ENCODE data around the gene MLIP. TPM values are rescaled to one million over a fixed set of nuclear protein-coding genes. Genes with fewer than 3 reads are reported as not detected.

Gene MLIP
- total and polyA plus RNA-seq, 2 of the 13 experiments (the other 11 are each of a cell fraction or from before 2014, with no cell fraction given): 0.08 to 0.33 TPM

- no TSS peak for BruUV-seq (replicated peaks)
- no peak overlapping the region for H2AFZ ChIP-seq (ENCODE audit: low read length)
- no peak for DNase-seq (ENCODE audit: low spot score)
- no peaks in the 10 kb centered on the region for H3K36me3 ChIP-seq (replicated peaks in 1 of 2; ENCODE audit: control insufficient read depth in 1 of 2, insufficient read depth in 2 of 2, low read length in 2 of 2)
- H3K27me3 ChIP-seq (ENCODE audit: control insufficient read depth in 1 of 2, insufficient read depth in 2 of 2, low read length in 2 of 2): no peaks in the 10 kb centered on the region
- POLR2A ChIA-PET: no interaction called here
- no peaks in the 10 kb centered on the region for H3K79me2 ChIP-seq (ENCODE audit: insufficient read depth, low read length)
- no peak for FAIRE-seq
- H3K9me3 ChIP-seq (ENCODE audit: low read length): no peaks in the 10 kb centered on the region
- TF ChIP-seq ZGPAT (CRISPR knock-in tag; IDR thresholded peaks at IDR 0.05) (no peak), ZNF589 (CRISPR knock-in tag; conservative IDR thresholded peaks at IDR 0.05) (no peak), SAP130 (CRISPR knock-in tag; IDR thresholded peaks at IDR 0.05; ENCODE audit: low read depth) (no peak), ZNF367 (CRISPR knock-in tag; IDR thresholded peaks at IDR 0.05; ENCODE audit: borderline replicate concordance) (no peak), MAFK (conservative IDR thresholded peaks at IDR 0.05 in 1 of 2, IDR thresholded peaks at IDR 0.05 in 1 of 2; ENCODE audit: low read length in 2 of 2) (no peak), SIX4 (CRISPR knock-in tag; IDR thresholded peaks at IDR 0.05) (no peak), CENPX (CRISPR knock-in tag; IDR thresholded peaks at IDR 0.05) (no peak)
- H3K4me3 ChIP-seq (replicated peaks in 1 of 3; ENCODE audit: insufficient read depth in 1 of 3, low read depth in 2 of 3, low read length in 3 of 3): no peak overlapping the region
- no peaks in the 10 kb centered on the region for H3K4me1 ChIP-seq (ENCODE audit: insufficient read depth, low read length)
- 16% methylated on average over 3 of the region's 3 CpGs for WGBS (ENCODE audit: low lambda C conversion rate)
- intact Hi-C loops (cut with micrococcal nuclease; ENCODE audit: unreplicated experiment): no loop called here
- H3K27ac ChIP-seq (ENCODE audit: extremely low read length, insufficient read depth, low read length): no peak overlapping the region
- H3K4me2 ChIP-seq (ENCODE audit: low read depth, low read length): no peak overlapping the region
- CTCF ChIA-PET (ENCODE audit: low intra/inter-chr PET ratio, low total read pairs): no interaction called here
- in situ Hi-C loops (cut with HindIII; ENCODE audit: extremely low pct_ligation_motif_present, low pct_unique_long_range_greater_than_20kb): no loop called here
- ATAC-seq: no peak
- H3K9ac ChIP-seq (ENCODE audit: insufficient read depth, low read depth, low read length): no peak overlapping the region
- H4K20me1 ChIP-seq (ENCODE audit: insufficient read depth, low read length): no peaks in the 10 kb centered on the region
These were observed 1.7 kb upstream of the MLIP start for GRCh38 chr6:54109586-54109985.

- no peak overlapping the region for H3K4me3 ChIP-seq (replicated peaks in 1 of 3; ENCODE audit: insufficient read depth in 1 of 3, low read depth in 2 of 3, low read length in 3 of 3)
- BruUV-seq (replicated peaks): no TSS peak
- ChIA-PET POLR2A (no interaction called here), CTCF (ENCODE audit: low intra/inter-chr PET ratio, low total read pairs) (no interaction called here)
- in situ Hi-C loops (cut with HindIII; ENCODE audit: extremely low pct_ligation_motif_present, low pct_unique_long_range_greater_than_20kb): no loop called here
- H3K9ac ChIP-seq (ENCODE audit: insufficient read depth, low read depth, low read length): no peak overlapping the region
- DNase-seq (ENCODE audit: low spot score): no peak
- no peak overlapping the region for H3K27ac ChIP-seq (ENCODE audit: extremely low read length, insufficient read depth, low read length)
- no peak for ATAC-seq
- H2AFZ ChIP-seq (ENCODE audit: low read length): no peak overlapping the region
- H3K36me3 ChIP-seq (replicated peaks in 1 of 2; ENCODE audit: control insufficient read depth in 1 of 2, insufficient read depth in 2 of 2, low read length in 2 of 2): no peaks in the 10 kb centered on the region
- H3K27me3 ChIP-seq (ENCODE audit: control insufficient read depth in 1 of 2, insufficient read depth in 2 of 2, low read length in 2 of 2): no peaks in the 10 kb centered on the region
- WGBS (ENCODE audit: low lambda C conversion rate): 18% methylated on average over 1 of the region's 1 CpG
- H3K79me2 ChIP-seq (ENCODE audit: insufficient read depth, low read length): no peaks in the 10 kb centered on the region
- FAIRE-seq: no peak
- H3K9me3 ChIP-seq (ENCODE audit: low read length): no peaks in the 10 kb centered on the region
- H3K4me2 ChIP-seq (ENCODE audit: low read depth, low read length): no peak overlapping the region
- H4K20me1 ChIP-seq (ENCODE audit: insufficient read depth, low read length): no peaks in the 10 kb centered on the region
- no peaks in the 10 kb centered on the region for H3K4me1 ChIP-seq (ENCODE audit: insufficient read depth, low read length)
- intact Hi-C loops (cut with micrococcal nuclease; ENCODE audit: unreplicated experiment): no loop called here
- no peak for TF ChIP-seq ZIK1 (CRISPR knock-in tag; IDR thresholded peaks at IDR 0.05; ENCODE audit: borderline replicate concordance, low read depth)
These were observed 958 bp downstream of the MLIP start for GRCh38 chr6:54112151-54112650.
